Left ventricle myocardium superior (tissue), 1 donor: ENCODE results near the gene RNU5B-1. TPM values are rescaled to one million over a fixed set of nuclear protein-coding genes. Genes with fewer than 3 reads are reported as not detected.
"Not testable (repeated sequence)": the region's sequence is repeated elsewhere in the genome, so short reads cannot be mapped to it uniquely, and the experiment has no call there.

Experiments used
- ATAC-seq: fragments of 200-7000 bp; cut with Tn5 transposase; one replicate; pipeline ENCODE4 v1.9.1; 2020; ENCODE audit warnings: mild to moderate bottlenecking, moderate library complexity
- DNase-seq: peaks from one replicate; pipeline ENCODE4 v3.0.0-alpha.2; 2020
- intact Hi-C: fragments of 100-400 bp; cut with micrococcal nuclease; formaldehyde crosslinking; loops from one replicate; pipeline ENCODE4 v1.11.0; 2022
- total RNA-seq: library from RNA; stranded (reverse); fragmentation: NEBNext Ultra II Directional; extraction: Animal tissue kit (Norgen Biotek cat#: 25700); gene quantifications from one replicate; pipeline ENCODE4 v1.2.1, GENCODE V29; 2021
- donor health status: DM: no; HTN: yes; CAD: no; lungs with severe emphysema.

RNU5B-1 gene
- total RNA-seq, 1 donor from 2014 or later: 40.8 TPM

DNA sequence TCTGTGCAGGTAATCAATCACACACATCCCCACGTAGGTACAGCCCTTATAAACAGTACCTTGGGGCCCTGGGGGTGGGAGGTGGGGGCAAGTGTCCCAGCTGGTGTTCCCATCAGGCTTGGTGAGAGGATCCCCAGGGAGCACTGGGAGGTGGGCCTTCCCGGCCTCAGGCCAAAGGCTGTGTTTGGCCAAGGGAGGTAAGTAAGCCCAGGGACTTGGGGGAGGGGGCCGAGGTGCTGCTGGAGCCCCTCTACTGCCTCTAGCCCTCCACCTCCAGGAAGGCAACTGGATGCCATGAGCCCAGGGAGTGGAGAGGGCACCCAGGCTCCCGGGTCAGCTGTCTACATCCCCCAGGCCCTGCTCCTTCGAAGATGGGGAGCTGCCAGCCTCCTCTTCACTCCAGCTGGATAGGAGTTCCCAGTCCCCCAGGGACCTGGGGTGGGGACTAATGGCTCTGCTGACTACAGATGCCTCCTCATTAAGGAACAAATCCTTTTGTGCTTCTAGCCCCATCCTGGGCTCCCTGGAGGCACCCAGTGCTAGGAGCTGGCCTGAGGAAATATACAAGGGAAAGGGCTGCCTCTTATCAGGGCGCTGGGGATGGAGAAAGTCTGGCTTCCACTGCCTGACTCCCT, 33.1 kb downstream of the RNU5B-1 start:
- intact Hi-C loops: no loop called here
- DNase-seq (no peak), ATAC-seq (no peak)

DNA sequence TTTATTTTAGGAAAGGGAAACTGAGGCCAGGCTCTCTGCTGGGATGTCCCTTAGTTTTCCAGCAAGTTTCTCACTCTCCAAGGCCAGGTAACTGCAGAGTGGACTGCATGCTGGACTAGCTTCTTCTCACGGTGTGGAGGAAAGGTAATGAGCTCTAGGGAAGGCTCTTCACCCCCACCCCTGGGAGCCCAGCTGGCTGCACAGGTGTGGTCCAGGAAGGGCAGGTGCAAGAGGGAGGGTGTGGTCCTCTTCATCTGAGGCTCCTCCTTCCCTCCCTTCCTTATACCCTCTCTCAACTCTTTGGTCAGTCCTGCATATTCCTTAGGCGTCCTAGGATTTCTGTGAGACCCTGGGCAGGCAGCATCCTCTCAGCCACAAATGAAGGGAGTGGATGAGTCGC, 33.9 kb downstream of the RNU5B-1 start:
- intact Hi-C loops: no loop called here
- ATAC-seq (no peak), DNase-seq (no peak)

GRCh38 chr15:65338823-65339222, 34.3 kb downstream of the RNU5B-1 start:
- no peak for ATAC-seq
- intact Hi-C loops: no loop called here
- no peak for DNase-seq

DNA sequence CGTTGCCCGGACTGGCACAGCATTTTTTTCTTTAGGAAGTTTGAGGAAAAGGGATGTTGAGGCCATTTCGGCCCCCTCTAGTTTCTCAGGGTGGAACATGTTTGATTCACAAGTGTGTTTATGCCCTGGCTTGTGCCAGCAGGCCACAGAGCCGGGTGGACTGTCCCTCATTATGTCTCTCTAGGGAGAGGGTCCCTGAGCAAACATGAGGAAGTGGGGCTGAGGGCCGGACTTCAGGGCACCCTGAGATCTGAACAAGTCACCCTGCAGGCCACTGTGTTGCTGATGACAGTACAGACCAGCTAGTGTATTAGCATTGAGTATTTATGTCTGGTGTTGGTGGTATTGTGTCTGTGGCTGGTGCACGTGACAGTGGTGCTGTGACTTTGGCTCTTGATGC, 34.9 kb downstream of the RNU5B-1 start:
- no peak for ATAC-seq
- intact Hi-C loops: no loop called here
- DNase-seq: no peak

- intact Hi-C loops: no loop called here
- DNase-seq (no peak), ATAC-seq (no peak)
Measured at GRCh38 chr15:65339920-65340319, 35.4 kb downstream of the RNU5B-1 start.

GRCh38 chr15:65342493-65342892, 38.0 kb downstream of the RNU5B-1 start:
- ATAC-seq (no peak), DNase-seq (no peak)
- intact Hi-C loops: no loop called here

DNA sequence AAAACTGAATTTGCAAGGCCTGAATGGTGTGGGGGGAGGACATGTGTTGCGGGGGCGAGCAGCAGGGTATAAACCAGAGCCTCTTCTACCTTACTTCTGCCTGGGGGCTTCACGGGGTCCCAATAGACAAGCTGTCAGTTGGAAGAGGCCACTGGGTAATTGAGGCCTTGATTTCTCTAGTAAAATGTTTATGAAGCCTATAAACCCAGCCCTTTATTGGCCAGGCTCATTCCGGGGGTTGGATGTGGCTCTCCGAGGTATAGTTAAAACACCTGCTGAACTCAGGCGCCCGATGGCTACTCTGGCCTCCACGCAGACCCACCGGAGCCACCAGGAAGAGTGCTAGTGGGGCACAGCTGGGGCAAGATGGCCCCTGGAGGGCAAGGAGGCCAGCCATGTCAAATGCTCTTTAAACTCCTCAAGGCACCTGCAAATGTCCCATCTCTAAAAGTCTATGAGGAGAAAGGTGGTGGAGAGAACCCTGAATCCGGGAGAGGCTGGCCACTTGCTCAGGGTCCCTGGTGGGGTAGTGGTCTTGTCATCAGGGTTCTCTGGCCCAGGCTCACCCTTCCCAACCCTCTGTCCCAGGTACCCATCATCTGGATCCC, 39.0 kb downstream of the RNU5B-1 start:
- intact Hi-C loops: no loop called here
- DNase-seq (no peak), ATAC-seq (no peak)

DNA sequence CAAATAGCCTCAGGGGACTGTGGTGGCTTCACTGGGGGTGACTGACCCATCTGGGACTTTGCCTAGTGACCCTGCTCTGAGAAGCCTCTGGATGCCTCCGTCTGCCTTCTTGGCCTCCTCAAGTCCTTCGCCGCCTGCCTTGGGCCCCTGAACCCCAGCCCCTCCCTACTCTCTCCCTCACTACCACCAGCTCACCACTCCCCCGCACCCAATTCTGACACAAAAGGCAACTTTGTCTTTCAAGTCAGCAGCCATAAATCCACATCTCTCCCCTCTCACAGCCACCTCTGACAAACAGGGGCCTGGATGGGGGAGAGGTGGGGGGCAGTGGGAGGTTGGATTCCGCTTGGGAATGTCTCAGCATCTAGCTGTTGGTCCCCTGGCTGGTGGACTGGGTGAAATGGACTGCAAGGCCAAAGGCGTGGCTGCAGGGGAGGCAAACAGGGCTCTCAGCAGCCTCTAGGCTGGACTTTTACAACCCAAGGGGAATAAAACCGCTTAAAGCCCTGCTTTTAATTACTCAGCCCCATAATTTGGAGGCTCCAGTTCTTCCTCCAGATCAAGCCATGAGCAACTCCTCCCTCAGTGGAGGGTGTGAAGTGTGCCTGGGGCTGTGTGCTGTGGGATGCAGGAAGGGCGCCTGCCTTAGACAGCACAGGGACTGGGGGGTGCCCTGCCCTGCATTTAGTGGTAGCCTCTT, 39.9 kb downstream of the RNU5B-1 start:
- intact Hi-C loops: no loop called here
- no peak for DNase-seq
- no peak for ATAC-seq

DNA sequence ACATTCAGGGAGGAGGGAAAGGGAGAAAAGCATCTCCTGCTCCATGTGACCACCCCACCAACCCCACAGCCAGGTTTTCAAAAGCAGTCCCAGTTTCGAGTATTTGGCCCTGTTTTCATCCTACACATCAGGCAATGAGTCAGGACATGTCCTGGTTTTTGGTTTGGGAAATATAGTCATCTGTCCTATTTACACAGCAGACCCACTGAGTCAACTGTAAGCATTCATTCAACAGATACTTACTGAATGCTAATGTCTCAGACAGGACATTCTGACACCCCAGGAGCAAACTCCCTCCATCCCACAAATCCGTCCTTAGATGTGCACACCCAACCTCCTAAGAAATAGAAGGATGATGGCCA, 40.4 kb downstream of the RNU5B-1 start:
- DNase-seq (no peak), ATAC-seq (no peak)
- intact Hi-C loops: no loop called here

DNA sequence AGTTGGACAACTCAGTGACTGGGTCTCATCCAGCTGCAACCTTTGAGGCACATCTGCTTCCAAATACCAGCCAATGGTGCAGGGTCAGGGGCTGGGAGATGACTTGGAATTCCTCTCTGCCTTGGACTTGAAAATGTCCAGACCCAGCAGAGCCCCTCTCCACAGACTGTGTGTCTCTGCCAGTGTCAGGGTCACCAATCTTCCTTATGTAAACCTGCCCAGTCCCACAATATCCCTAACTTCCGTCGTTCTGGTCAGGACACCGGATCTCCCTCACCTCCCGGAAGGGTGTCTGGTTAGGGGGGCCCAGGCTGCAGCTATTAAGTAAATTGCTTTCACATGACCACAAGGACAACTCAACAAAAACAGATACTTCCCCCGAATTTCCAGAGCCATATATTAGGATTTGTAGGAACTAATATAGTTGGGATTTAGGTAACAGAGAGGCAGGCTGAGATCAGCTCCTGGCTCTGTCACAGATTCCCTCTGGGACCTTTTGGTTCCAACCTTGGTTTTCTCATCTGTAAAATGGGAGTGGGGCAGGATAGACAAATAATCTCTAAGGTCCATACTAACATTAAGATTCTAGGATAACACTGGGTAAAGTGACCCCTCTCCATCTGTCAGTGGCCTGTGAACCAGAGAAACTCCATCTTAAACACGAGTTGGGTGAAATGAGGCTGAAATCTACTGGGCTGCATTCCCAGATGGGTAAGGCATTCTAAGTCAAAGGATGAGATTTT, 42.5 kb downstream of the RNU5B-1 start:
- no peak for DNase-seq
- no peak for ATAC-seq
- intact Hi-C loops: no loop called here

GRCh38 chr15:65347756-65348155, 43.3 kb downstream of the RNU5B-1 start:
- intact Hi-C loops, ATAC-seq, DNase-seq: not testable (repeated sequence)

GRCh38 chr15:65349338-65349737, 44.9 kb downstream of the RNU5B-1 start:
- intact Hi-C loops: no loop called here
- ATAC-seq (no peak), DNase-seq (no peak)

DNA sequence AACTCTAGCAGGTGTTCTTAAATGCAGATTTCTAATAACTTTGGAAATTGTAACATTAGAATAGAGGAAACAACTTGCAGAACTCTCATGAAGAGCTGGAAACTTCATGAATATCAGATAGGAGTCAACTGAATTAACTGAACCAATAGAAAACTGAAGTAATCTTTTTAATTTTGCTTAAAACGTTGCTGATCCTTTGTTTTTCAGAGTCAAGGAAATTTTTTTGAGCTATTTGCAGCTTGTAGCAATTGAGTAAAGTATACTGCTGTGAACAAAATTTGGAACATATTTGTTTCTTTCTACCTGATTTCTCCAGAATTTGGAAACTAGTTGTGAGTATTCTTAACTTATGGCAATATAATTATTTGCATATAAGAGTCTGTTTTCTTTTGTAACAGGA, 47.5 kb downstream of the RNU5B-1 start:
- ATAC-seq, DNase-seq, intact Hi-C loops: not testable (repeated sequence)

Other genes with a start within 250 kb of the RNU5B-1 start
- gene RASL12, start 236.7 kb upstream of the RNU5B-1 start, total RNA-seq: 18.9 TPM
- gene KBTBD13, start 227.9 kb upstream of the RNU5B-1 start, total RNA-seq: 10.6 TPM
- 1.3 TPM for gene UBAP1L, start 189.5 kb upstream of the RNU5B-1 start, total RNA-seq
- 15.8 TPM for gene PDCD7, start 170.9 kb upstream of the RNU5B-1 start, total RNA-seq
- 58.3 TPM for gene CLPX, start 119.3 kb upstream of the RNU5B-1 start, total RNA-seq
- gene CILP, start 93.2 kb upstream of the RNU5B-1 start, total RNA-seq: 7.8 TPM
- 4.1 TPM for gene PARP16, start 17.8 kb upstream of the RNU5B-1 start, total RNA-seq
- gene RNU5A-1, start 8.6 kb upstream of the RNU5B-1 start, total RNA-seq: not detected
- 0.10 TPM for gene IGDCC3, start 73.3 kb downstream of the RNU5B-1 start, total RNA-seq
- gene IGDCC4, start 118.3 kb downstream of the RNU5B-1 start, total RNA-seq: 2.4 TPM
- 36.5 TPM for gene DPP8, start 213.0 kb downstream of the RNU5B-1 start, total RNA-seq
- 10.9 TPM for gene HACD3, start 225.8 kb downstream of the RNU5B-1 start, total RNA-seq